HFF-Myc (cell line): Measurements from ENCODE around the gene CEND1.
A peak's percentile ranks its signal among the peaks of the same experiment; 100 is the strongest.

Experiments used
- DNase-seq: peaks from one replicate; pipeline ENCODE4 v3.0.0-alpha.2; 2011; ENCODE audit warnings: low read depth; ENCODE audit errors: extremely low read depth
- H3K4me3 ChIP-seq: replicated peaks from 2 replicates; pipeline ENCODE4 v1.5.1; 2011; ENCODE audit warnings: low read depth, mild to moderate bottlenecking, control low read depth, low read length
- CTCF ChIP-seq: IDR thresholded peaks from 2 replicates; pipeline ENCODE4 v1.5.1; 2012; ENCODE audit warnings: mild to moderate bottlenecking, low read depth, low read length, control low read depth; ENCODE audit errors: missing control alignments

CEND1 gene

GRCh38 chr11:783581-784015, 6.3 kb downstream of the CEND1 start:
- peak; percentile 85 for DNase-seq
- no peak overlapping the region for H3K4me3 ChIP-seq

GRCh38 chr11:782264-783174, 7.4 kb downstream of the CEND1 start:
- no peak for TF ChIP-seq CTCF
- DNase-seq, result no peak
- no peak overlapping the region for H3K4me3 ChIP-seq

More at GRCh38 chr11:783581-784015, 6.3 kb downstream of the CEND1 start:
- peak; percentile 91 for TF ChIP-seq CTCF

- no peak for TF ChIP-seq CTCF
- H3K4me3 ChIP-seq, result no peak overlapping the region
- no peak for DNase-seq
Observed at GRCh38 chr11:779955-780532, 9.8 kb downstream of the CEND1 start.

GRCh38 chr11:778976-779954, 10.6 kb downstream of the CEND1 start:
- no peak for TF ChIP-seq CTCF
- H3K4me3 ChIP-seq, result no peak overlapping the region
- DNase-seq, result no peak

- no peak for TF ChIP-seq CTCF
- DNase-seq, result no peak
- peak within 1 kb of the TSS; percentile 97 for H3K4me3 ChIP-seq
Observed at GRCh38 chr11:777288-778255, 12.3 kb downstream of the CEND1 start, which contains the start of gene GATD1. TSS of gene GATD1 (minus strand) at chr11:777487. CDS start at chr11:777462, 25 bp downstream.
